Calu3 (cell line): Measurements from ENCODE around the gene UCK1. TPM values are rescaled to one million over a fixed set of nuclear protein-coding genes. Genes with fewer than 3 reads are reported as not detected.

Experiments used
- BruUV-seq: library from RNA; stranded (reverse); fragments of 400-500 nt; replicated peaks from 2 replicates; lab custom pipeline; 2021; lab: Mats Ljungman, UMichigan
- CTCF ChIA-PET: fragments of 300-600 bp; sonication (Branson Sonifier 250); formaldehyde crosslinking; loops from one replicate; lab custom pipeline; 2022; ENCODE audit warnings: antibody characterized with exemption; lab: Charles Lee
- DNase-seq: peaks from one replicate; pipeline ENCODE4 v3.0.0; 2022
- H3K27ac Mint-ChIP-seq: one replicate; pipeline ENCODE4 v1.8.0; 2022; ENCODE audit warnings: mixed read lengths; ENCODE audit not compliant: unreplicated experiment
- H3K27me3 Mint-ChIP-seq: one replicate; pipeline ENCODE4 v1.8.0; 2022; ENCODE audit warnings: mixed read lengths; ENCODE audit not compliant: unreplicated experiment
- H3K36me3 Mint-ChIP-seq: one replicate; pipeline ENCODE4 v1.8.0; 2022; ENCODE audit warnings: mild to moderate bottlenecking, moderate library complexity, mixed read lengths; ENCODE audit not compliant: insufficient read depth, unreplicated experiment
- H3K4me1 Mint-ChIP-seq: one replicate; pipeline ENCODE4 v1.8.0; 2022; ENCODE audit warnings: mild to moderate bottlenecking, low read depth, mixed read lengths; ENCODE audit not compliant: unreplicated experiment
- H3K4me3 Mint-ChIP-seq: one replicate; pipeline ENCODE4 v1.8.0; 2022; ENCODE audit warnings: mild to moderate bottlenecking, low read depth, moderate library complexity, mixed read lengths; ENCODE audit not compliant: unreplicated experiment
- H3K9me3 Mint-ChIP-seq: one replicate; pipeline ENCODE4 v1.8.0; 2022; ENCODE audit warnings: low read depth, mixed read lengths; ENCODE audit not compliant: unreplicated experiment
- CTCF ChIP-seq: fragments of 200-600 bp; IDR thresholded peaks from one replicate; pipeline ENCODE4 v1.8.0; 2022; ENCODE audit warnings: antibody characterized with exemption; ENCODE audit not compliant: unreplicated experiment
- intact Hi-C: fragments of 100-400 bp; cut with micrococcal nuclease; formaldehyde crosslinking; loops from one replicate; pipeline ENCODE4 v1.10.0; 2022; ENCODE audit not compliant: unreplicated experiment
- total RNA-seq: library from RNA; stranded (reverse); gene quantifications from 2 replicates; pipeline ENCODE4 v1.2.3, GENCODE V29; 2022

The UCK1 gene
- total RNA-seq, 1 experiment from 2014 or later: 19.6 TPM

GRCh38 chr9:131484051-131484445, 47.0 kb downstream of the UCK1 start:
- TF ChIP-seq CTCF: no peak
- no peak overlapping the region for H3K4me3 Mint-ChIP-seq
- CTCF ChIA-PET: no interaction called here
- no TSS peak for BruUV-seq
- no peaks in the 10 kb centered on the region for H3K4me1 Mint-ChIP-seq
- intact Hi-C loops: no loop called here
- no peaks in the 10 kb centered on the region for H3K27me3 Mint-ChIP-seq
- no peaks in the 10 kb centered on the region for H3K9me3 Mint-ChIP-seq
- DNase-seq: no peak
- H3K27ac Mint-ChIP-seq: no peak overlapping the region
- H3K36me3 Mint-ChIP-seq: peaks cover 37% of the 10 kb centered on the region

- DNase-seq: no peak
- BruUV-seq: no TSS peak
- Mint-ChIP-seq H3K4me3 (no peak overlapping the region), H3K27me3 (no peaks in the 10 kb centered on the region), H3K27ac (no peak overlapping the region), H3K9me3 (no peaks in the 10 kb centered on the region), H3K36me3 (peaks cover 31% of the 10 kb centered on the region), H3K4me1 (no peaks in the 10 kb centered on the region)
- intact Hi-C loops: no loop called here
- no peak for TF ChIP-seq CTCF
- CTCF ChIA-PET: no interaction called here
These were observed 47.6 kb downstream of the UCK1 start for GRCh38 chr9:131483319-131484050.

GRCh38 chr9:131482343-131483006, 48.6 kb downstream of the UCK1 start:
- Mint-ChIP-seq H3K27ac (no peak overlapping the region), H3K4me3 (no peak overlapping the region), H3K27me3 (no peaks in the 10 kb centered on the region), H3K4me1 (no peaks in the 10 kb centered on the region), H3K9me3 (no peaks in the 10 kb centered on the region), H3K36me3 (peaks cover 28% of the 10 kb centered on the region)
- BruUV-seq: no TSS peak
- no peak for DNase-seq
- CTCF ChIA-PET: no interaction called here
- no peak for TF ChIP-seq CTCF
- intact Hi-C loops: no loop called here

- Mint-ChIP-seq H3K27ac (no peak overlapping the region), H3K9me3 (no peaks in the 10 kb centered on the region), H3K36me3 (peaks cover 31% of the 10 kb centered on the region), H3K4me3 (no peak overlapping the region), H3K27me3 (no peaks in the 10 kb centered on the region), H3K4me1 (no peaks in the 10 kb centered on the region)
- CTCF ChIA-PET: interaction anchor here (0.6 kb wide), 1 partner anchor 280 kb away, joined by 3 read pairs; no protein-coding TSS in a partner anchor
- BruUV-seq: no TSS peak
- TF ChIP-seq CTCF: no peak
- intact Hi-C loops: no loop called here
- DNase-seq: no peak
These were observed 49.4 kb downstream of the UCK1 start for GRCh38 chr9:131481441-131482342.
